SH-SY5Y (cell line): ENCODE data around the gene TRABD2B.

ENCODE experiments used
- GATA2 ChIP-seq: IDR thresholded peaks from 2 replicates; pipeline ENCODE4 v1.6.1; 2011; ENCODE audit warnings: mild to moderate bottlenecking, low read depth, low read length
- GATA3 ChIP-seq: IDR thresholded peaks from 2 replicates; pipeline ENCODE4 v1.6.1; 2011; ENCODE audit warnings: low read depth, mild to moderate bottlenecking, low read length, moderate library complexity

Gene TRABD2B

GRCh38 chr1:47853059-47853458 is 144.1 kb downstream of the TRABD2B start:
- TF ChIP-seq GATA2 (no peak), GATA3 (no peak)

GRCh38 chr1:47852006-47852718 is 145.0 kb downstream of the TRABD2B start:
- TF ChIP-seq GATA3 (no peak), GATA2 (no peak)

GRCh38 chr1:47850451-47850850 is 146.7 kb downstream of the TRABD2B start:
- no peak for TF ChIP-seq GATA2
- no peak for TF ChIP-seq GATA3

DNA sequence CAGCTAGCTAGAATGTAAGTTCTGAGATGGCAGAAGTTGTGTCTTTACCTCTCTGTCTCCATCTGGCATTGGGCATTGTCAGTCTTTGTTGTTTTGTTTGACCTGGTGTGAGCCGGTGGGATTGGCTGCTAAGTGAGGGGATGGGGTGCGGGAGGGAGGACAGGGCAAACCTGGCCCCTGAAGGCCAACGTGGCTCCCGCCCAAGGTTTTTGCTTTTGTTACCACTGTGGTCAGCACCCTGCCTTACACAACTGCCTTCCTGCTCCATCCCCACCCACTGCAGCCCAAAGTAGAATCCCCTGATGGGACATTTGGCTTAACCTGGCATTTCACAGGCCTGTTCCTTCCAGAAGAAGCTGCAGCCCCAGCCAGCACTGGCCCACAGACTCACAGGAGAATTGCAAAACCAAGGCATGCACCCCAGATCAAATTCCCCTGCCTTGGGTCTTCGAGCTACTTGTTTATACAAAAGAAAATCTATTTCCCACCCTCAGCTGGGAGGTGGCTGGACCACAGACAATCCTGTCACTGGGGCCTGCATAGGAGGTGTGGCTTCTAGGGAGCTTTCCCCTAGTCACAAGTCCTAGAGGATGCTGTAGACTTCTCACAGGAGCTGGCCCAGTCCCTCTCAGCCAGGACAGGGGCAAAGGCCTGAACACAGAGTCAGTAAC is 147.5 kb downstream of the TRABD2B start:
- no peak for TF ChIP-seq GATA3
- no peak for TF ChIP-seq GATA2

- TF ChIP-seq GATA2 (peak; percentile 97), GATA3 (peak; percentile 98)
These were observed 148.1 kb downstream of the TRABD2B start for GRCh38 chr1:47849005-47849521.

GRCh38 chr1:47847763-47848162 is 149.4 kb downstream of the TRABD2B start:
- TF ChIP-seq GATA3 (no peak), GATA2 (no peak)

GRCh38 chr1:47844558-47844955 is 152.6 kb downstream of the TRABD2B start:
- TF ChIP-seq GATA2 (no peak), GATA3 (no peak)

DNA sequence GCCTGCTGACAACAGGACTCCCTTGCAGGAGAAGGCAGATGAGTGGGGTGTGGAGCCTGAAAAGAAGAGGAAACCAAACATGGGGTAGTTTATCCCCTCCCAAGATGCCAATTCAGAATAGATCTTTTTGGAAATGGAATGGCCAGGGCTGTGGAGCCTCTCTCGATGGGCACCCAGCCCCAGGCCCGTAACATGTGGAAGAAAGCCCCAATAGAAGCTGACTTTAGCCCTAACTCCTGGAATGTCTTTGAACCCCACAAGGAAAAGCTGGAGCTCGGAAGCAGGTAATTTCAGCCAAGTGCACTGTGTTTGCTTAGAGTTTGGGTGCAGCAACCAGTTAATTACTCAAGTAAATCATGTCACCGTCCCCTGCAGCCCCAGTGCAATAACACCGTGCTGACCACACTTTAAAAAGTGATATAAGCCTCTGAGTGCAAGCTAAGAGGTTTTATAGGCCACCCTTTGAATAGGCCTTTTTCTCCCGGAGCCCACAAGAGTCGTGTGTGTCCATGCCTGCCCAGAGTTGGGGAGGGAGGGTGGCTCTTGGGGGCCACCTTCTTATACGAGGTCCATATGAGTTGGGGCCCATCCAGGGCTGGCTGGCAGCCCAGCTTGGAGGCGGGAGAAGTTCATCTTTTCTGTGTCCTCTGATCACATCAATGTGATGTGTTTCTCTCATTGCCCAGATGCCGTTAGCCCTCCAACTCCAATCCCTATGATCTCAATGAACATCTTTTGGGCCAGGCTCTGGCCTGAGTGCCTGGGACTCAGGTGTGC is 153.2 kb downstream of the TRABD2B start:
- TF ChIP-seq GATA2: no peak

GRCh38 chr1:47843059-47843458 is 154.1 kb downstream of the TRABD2B start:
- TF ChIP-seq GATA3 (no peak), GATA2 (no peak)

GRCh38 chr1:47842228-47842919 is 154.8 kb downstream of the TRABD2B start:
- no peak for TF ChIP-seq GATA3

DNA sequence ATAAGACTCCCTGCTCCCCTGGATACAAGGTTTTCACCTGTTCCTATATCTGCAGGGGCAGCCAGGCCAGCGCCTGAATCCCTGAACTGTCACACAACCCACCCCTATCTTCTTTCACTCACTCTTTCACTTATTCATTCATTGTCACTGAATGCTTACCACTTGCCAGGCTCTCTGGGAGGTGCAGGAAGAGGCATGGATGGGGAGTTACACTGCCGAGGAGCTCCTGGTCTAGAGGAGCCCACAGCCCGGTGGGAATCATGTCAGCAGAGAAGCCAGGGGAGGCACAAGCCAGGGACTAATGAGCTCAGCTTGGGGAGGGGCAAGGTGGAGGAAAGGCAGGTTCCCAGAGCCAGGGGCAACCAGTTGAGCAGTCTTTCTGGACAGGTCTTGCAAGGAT is 155.8 kb downstream of the TRABD2B start:
- no peak for TF ChIP-seq GATA2
- no peak for TF ChIP-seq GATA3

GRCh38 chr1:47840393-47841190 is 156.6 kb downstream of the TRABD2B start:
- TF ChIP-seq GATA2 (no peak), GATA3 (no peak)

- TF ChIP-seq GATA2 (no peak), GATA3 (no peak)
These were observed 157.8 kb downstream of the TRABD2B start for GRCh38 chr1:47839433-47839760.
